IPS DF 4.7 (cell line): ENCODE data around the gene SLC4A4.

Source experiments
- DNase-seq: peaks from one replicate; pipeline ENCODE4 v3.0.0-alpha.2; 2013; ENCODE audit warnings: low spot score; ENCODE audit errors: extremely low read depth

SLC4A4 gene

GRCh38 chr4:71338846-71339593 lies at the start of gene SLC4A4:
TSS of gene SLC4A4 (plus strand) at chr4:71339020.
- DNase-seq, result no peak

- no peak for DNase-seq
These were observed 48.7 kb upstream of the SLC4A4 start for GRCh38 chr4:71290074-71290473.

- no peak for DNase-seq
These were observed 48.3 kb upstream of the SLC4A4 start for GRCh38 chr4:71290476-71290875.

- no peak for DNase-seq
These were observed 46.6 kb upstream of the SLC4A4 start for GRCh38 chr4:71292228-71292627.

- no peak for DNase-seq
These were observed 45.1 kb upstream of the SLC4A4 start for GRCh38 chr4:71293705-71294104.

GRCh38 chr4:71294301-71294700 lies 44.5 kb upstream of the SLC4A4 start:
- DNase-seq, result no peak

GRCh38 chr4:71296945-71297344 lies 41.9 kb upstream of the SLC4A4 start:
- DNase-seq, result no peak

GRCh38 chr4:71300362-71300761 lies 38.5 kb upstream of the SLC4A4 start:
- DNase-seq, result no peak

GRCh38 chr4:71300964-71301363 lies 37.9 kb upstream of the SLC4A4 start:
- no peak for DNase-seq

GRCh38 chr4:71303287-71303686 lies 35.5 kb upstream of the SLC4A4 start:
- DNase-seq, result no peak

GRCh38 chr4:71303850-71304249 lies 35.0 kb upstream of the SLC4A4 start:
- DNase-seq, result no peak

GRCh38 chr4:71304289-71304850 lies 34.5 kb upstream of the SLC4A4 start:
- DNase-seq, result no peak

- DNase-seq, result no peak
These were observed 31.1 kb upstream of the SLC4A4 start for GRCh38 chr4:71307729-71308128.

- no peak for DNase-seq
These were observed 16.4 kb upstream of the SLC4A4 start for GRCh38 chr4:71322425-71322824.

- no peak for DNase-seq
These were observed 5.5 kb upstream of the SLC4A4 start for GRCh38 chr4:71333368-71333767.

- DNase-seq, result no peak
These were observed 4.9 kb upstream of the SLC4A4 start for GRCh38 chr4:71333960-71334359.

- no peak for DNase-seq
These were observed 4.3 kb upstream of the SLC4A4 start for GRCh38 chr4:71334465-71334882.

- DNase-seq, result no peak
These were observed 5.0 kb downstream of the SLC4A4 start for GRCh38 chr4:71343670-71344466.

- no peak for DNase-seq
These were observed 7.9 kb downstream of the SLC4A4 start for GRCh38 chr4:71346710-71347109.

- DNase-seq, result no peak
These were observed 9.8 kb downstream of the SLC4A4 start for GRCh38 chr4:71348586-71348985.

GRCh38 chr4:71355045-71355444 lies 16.2 kb downstream of the SLC4A4 start:
- DNase-seq, result no peak

GRCh38 chr4:71355971-71356370 lies 17.2 kb downstream of the SLC4A4 start:
- no peak for DNase-seq
